Fibroblast of lung (primary cell): Measurements from ENCODE around the gene PHF1. TPM values are rescaled to one million over a fixed set of nuclear protein-coding genes. Genes with fewer than 3 reads are reported as not detected.
A peak's percentile ranks its signal among the peaks of the same experiment; 100 is the strongest.

Experiments used
- DNase-seq, 2 donors: peaks; one replicate each; pipeline versions ENCODE4 v3.0.0 to v3.0.0-alpha.2; 2010; ENCODE audit warnings: low read depth in 2 of 2
- H2AFZ ChIP-seq: 2 replicates; pipeline ENCODE4 v1.5.1; 2012; ENCODE audit warnings: low read length, control low read depth, inconsistent platforms
- H3K27ac ChIP-seq: 2 replicates; pipeline ENCODE4 v1.5.1; 2011; ENCODE audit warnings: low read length, control low read depth; ENCODE audit not compliant: insufficient read depth
- H3K27me3 ChIP-seq: 2 replicates; pipeline ENCODE4 v1.5.1; 2011; ENCODE audit warnings: mild to moderate bottlenecking, low read length; ENCODE audit not compliant: control insufficient read depth, insufficient read depth
- H3K36me3 ChIP-seq: 2 replicates; pipeline ENCODE4 v1.5.1; 2011; ENCODE audit warnings: low read length; ENCODE audit not compliant: control insufficient read depth, insufficient read depth
- H3K4me1 ChIP-seq: 2 replicates; pipeline ENCODE4 v1.5.1; 2011; ENCODE audit warnings: low read length; ENCODE audit not compliant: control insufficient read depth, insufficient read depth; ENCODE audit errors: extremely low read depth
- H3K4me2 ChIP-seq: 2 replicates; pipeline ENCODE4 v1.5.1; 2011; ENCODE audit warnings: low read length, control low read depth; ENCODE audit not compliant: insufficient read depth; ENCODE audit errors: extremely low read depth
- H3K4me3 ChIP-seq, 4 experiments: fragments of 200-600 bp in 1 of 4; sonication (generic) in 1 of 4; replicated peaks in 1 of 4; 2 replicates each; pipeline ENCODE4 v1.5.1; 2011 to 2016; ENCODE audit warnings: low read length in 4 of 4, low read depth in 3 of 4, mild to moderate bottlenecking in 3 of 4, control low read depth in 2 of 4, inconsistent platforms in 1 of 4, mixed read lengths in 1 of 4; ENCODE audit not compliant: insufficient read depth in 1 of 4; ENCODE audit errors: control extremely low read depth in 1 of 4
- H3K79me2 ChIP-seq: 2 replicates; pipeline ENCODE4 v1.5.1; 2012; ENCODE audit warnings: mild to moderate bottlenecking, low read length, inconsistent platforms; ENCODE audit not compliant: control insufficient read depth, insufficient read depth
- H3K9ac ChIP-seq: 2 replicates; pipeline ENCODE4 v1.5.1; 2011; ENCODE audit warnings: mild to moderate bottlenecking, low read length, control low read depth; ENCODE audit not compliant: insufficient read depth
- H3K9me3 ChIP-seq: 2 replicates; pipeline ENCODE4 v1.5.1; 2012; ENCODE audit warnings: low read depth, low read length; ENCODE audit not compliant: control insufficient read depth, insufficient read depth
- H4K20me1 ChIP-seq: 2 replicates; pipeline ENCODE4 v1.5.1; 2011; ENCODE audit warnings: low read length; ENCODE audit not compliant: control insufficient read depth, insufficient read depth; ENCODE audit errors: extremely low read depth
- EZH2 ChIP-seq: IDR thresholded peaks from 2 replicates; pipeline ENCODE4 v1.5.1; 2012; ENCODE audit warnings: low read length, control low read depth, mild to moderate bottlenecking; ENCODE audit errors: missing control alignments
- polyA plus RNA-seq, 2 donors: library from polyadenylated mRNA; depleted of rRNA in 1 of 2; stranded (reverse) in 1 of 2; unstranded in 1 of 2; fragments of >200 nt; gene quantifications; 2 replicates each; pipeline ENCODE4 v1.2.1, GENCODE V29; 2011 to 2012; ENCODE audit warnings: missing spikeins in 1 of 2
- total RNA-seq: library from RNA; depleted of rRNA; stranded (reverse); fragments of >200 nt; gene quantifications from 2 replicates; pipeline ENCODE4 v1.2.1, GENCODE V29; 2014
- TF ChIP-seq, protein P1 (sequence below), 2 donors: IDR thresholded peaks in 1 of 2; conservative IDR thresholded peaks in 1 of 2; 1 replicate in 1 of 2; 2 replicates in 1 of 2; pipeline ENCODE4 v1.5.1; 2011 to 2012; ENCODE audit warnings: low read length in 2 of 2, control low read depth in 1 of 2, inconsistent platforms in 1 of 2, low read depth in 1 of 2, mild to moderate bottlenecking in 1 of 2

Gene PHF1
- total and polyA plus RNA-seq, 2 donors (not counting 1 experiment from before 2014, with no cell fraction given), result 28.9 to 29.6 TPM

DNA sequence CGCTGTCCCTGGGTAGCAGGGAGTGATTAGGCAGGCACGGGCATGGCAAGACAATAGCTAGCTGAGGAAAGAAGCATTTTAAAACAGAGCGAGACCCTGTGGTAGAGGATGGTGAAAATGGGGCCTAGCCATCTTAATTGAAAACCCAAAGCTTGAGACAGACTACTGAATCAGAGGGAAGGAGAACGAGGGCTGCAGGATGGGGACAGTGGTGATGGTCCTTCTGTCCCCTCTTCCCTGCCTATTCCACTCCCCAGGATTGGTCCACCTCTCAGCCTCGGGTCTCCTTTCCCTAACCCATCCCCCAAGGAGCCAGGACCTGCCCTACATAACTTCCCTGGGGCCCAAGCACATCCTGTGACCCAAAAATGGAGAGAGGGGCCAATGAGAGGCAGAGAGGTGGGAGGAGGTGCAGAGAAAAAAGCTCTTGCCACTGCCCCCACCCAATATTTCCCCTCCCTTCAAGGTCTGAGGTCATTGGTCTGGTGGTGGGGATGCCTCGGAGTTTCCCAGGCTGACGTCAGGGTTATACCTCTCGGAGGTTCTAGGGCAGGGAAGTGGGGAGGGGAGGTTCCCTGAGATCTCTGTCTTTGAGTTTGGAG, 8.0 kb downstream of the PHF1 start:
- peaks cover 9% of the 10 kb centered on the region for H3K36me3 ChIP-seq
- peak in 1 of 2 donors; percentile 36 for DNase-seq
- H3K9ac ChIP-seq, result peak overlapping the region; percentile 75
- peaks cover 43% of the 10 kb centered on the region for H3K79me2 ChIP-seq
- H3K4me2 ChIP-seq, result peak overlapping the region; percentile 94
- peak overlapping the region; percentile 54 for H2AFZ ChIP-seq
- H3K27ac ChIP-seq, result peak overlapping the region; percentile 100
- H3K4me1 ChIP-seq, result peaks cover 24% of the 10 kb centered on the region
- no peaks in the 10 kb centered on the region for H4K20me1 ChIP-seq
- TF ChIP-seq, protein P1, sequence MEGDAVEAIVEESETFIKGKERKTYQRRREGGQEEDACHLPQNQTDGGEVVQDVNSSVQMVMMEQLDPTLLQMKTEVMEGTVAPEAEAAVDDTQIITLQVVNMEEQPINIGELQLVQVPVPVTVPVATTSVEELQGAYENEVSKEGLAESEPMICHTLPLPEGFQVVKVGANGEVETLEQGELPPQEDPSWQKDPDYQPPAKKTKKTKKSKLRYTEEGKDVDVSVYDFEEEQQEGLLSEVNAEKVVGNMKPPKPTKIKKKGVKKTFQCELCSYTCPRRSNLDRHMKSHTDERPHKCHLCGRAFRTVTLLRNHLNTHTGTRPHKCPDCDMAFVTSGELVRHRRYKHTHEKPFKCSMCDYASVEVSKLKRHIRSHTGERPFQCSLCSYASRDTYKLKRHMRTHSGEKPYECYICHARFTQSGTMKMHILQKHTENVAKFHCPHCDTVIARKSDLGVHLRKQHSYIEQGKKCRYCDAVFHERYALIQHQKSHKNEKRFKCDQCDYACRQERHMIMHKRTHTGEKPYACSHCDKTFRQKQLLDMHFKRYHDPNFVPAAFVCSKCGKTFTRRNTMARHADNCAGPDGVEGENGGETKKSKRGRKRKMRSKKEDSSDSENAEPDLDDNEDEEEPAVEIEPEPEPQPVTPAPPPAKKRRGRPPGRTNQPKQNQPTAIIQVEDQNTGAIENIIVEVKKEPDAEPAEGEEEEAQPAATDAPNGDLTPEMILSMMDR (conservative IDR thresholded peaks at IDR 0.05 in 1 of 2, IDR thresholded peaks at IDR 0.05 in 1 of 2; ENCODE audit: low read depth in 1 of 2, low read length in 2 of 2), result no peak
- no peak for TF ChIP-seq EZH2
- H3K4me3 ChIP-seq, result peak overlapping the region; percentile 25 to 53 (median 40)
- no peaks in the 10 kb centered on the region for H3K27me3 ChIP-seq
- no peaks in the 10 kb centered on the region for H3K9me3 ChIP-seq

DNA sequence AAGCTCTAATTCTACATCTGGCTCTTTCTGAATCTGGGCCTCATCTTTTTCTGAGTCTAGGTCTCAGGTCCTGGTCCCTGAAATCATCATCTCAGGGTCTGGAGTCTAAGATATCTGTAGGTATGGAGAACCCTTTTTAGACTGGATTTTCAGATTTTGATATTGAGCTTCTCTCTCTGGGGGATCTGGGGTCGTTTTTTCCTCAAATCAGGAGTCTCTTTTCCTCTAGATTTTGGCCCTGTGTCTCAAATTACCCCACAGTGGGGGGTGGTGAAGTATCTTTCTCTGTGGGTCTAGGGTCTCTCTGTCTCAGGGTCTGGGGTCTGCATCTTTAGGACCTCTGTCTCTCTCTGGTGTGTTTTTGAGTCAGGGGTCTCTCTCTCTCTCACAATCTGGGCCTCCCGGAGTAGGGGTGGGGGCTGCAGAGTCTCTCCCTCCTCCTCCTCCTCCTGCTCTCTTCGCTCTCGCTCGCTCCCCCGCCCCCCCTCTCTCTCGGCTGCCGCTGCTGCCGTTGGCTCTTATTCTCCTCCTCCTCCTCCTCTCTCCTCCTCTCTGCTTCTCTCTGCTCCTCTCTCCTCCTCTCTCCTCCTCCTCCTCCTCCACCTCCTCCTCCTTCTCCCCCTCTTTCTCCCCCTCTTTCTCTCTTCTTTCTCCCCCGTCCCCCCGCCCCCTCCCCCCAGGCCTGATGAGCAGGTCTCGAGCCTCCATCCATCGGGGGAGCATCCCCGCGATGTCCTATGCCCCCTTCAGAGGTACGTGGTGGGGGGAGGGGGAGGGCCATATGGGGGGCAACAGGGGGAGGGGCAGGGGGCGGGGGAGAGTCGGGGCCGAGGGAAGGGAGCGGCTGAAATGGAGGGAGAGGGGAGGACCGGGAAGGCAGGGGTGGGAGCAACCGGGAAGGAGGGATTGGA, 9.0 kb downstream of the PHF1 start, which contains the start of gene SYNGAP1:
Gene SYNGAP1, plus strand, starts transcription at position 486 of the 911 bp plus-strand sequence. Its CDS starts 200 bp downstream, at position 686.
- Histone ChIP-seq H3K4me2 (peak within 1 kb of the TSS; percentile 97), H3K9me3 (no peaks in the 10 kb centered on the region), H3K4me1 (peaks cover 28% of the 10 kb centered on the region), H3K9ac (peak within 1 kb of the TSS; percentile 75), H3K27ac (peak within 1 kb of the TSS; percentile 100), H3K27me3 (no peaks in the 10 kb centered on the region), H3K36me3 (peaks cover 8% of the 10 kb centered on the region), H4K20me1 (no peaks in the 10 kb centered on the region), H3K79me2 (peaks cover 38% of the 10 kb centered on the region), H3K4me3 (peak within 1 kb of the TSS; percentile 45 to 67 (median 60)), H2AFZ (no peak within 1 kb of the TSS)
- peak; percentile 73 to 74 for DNase-seq
- TF ChIP-seq, protein P1 (conservative IDR thresholded peaks at IDR 0.05 in 1 of 2, IDR thresholded peaks at IDR 0.05 in 1 of 2; ENCODE audit: low read depth in 1 of 2, low read length in 2 of 2), result no peak
- no peak for TF ChIP-seq EZH2
